HL-60 (cell line): ENCODE data around the gene TMEM106C.

ENCODE experiments used
- DNase-seq, 2 experiments: peaks; one replicate each; pipeline ENCODE4 v3.0.0-alpha.2; 2010 to 2020; ENCODE audit warnings: low read depth in 1 of 2, low spot score in 1 of 2
- H3K27ac ChIP-seq: fragments of 250-450 bp; sonication (Bioruptor Pico); replicated peaks from 2 replicates; pipeline ENCODE4 v1.5.1; 2020; ENCODE audit warnings: mild to moderate bottlenecking, moderate library complexity
- H3K27me3 ChIP-seq: fragments of 250-450 bp; sonication (Bioruptor Pico); 2 replicates; pipeline ENCODE4 v1.5.1; 2021; ENCODE audit warnings: mild to moderate bottlenecking, moderate library complexity; ENCODE audit not compliant: insufficient read depth, poor library complexity, severe bottlenecking
- H3K4me3 ChIP-seq: replicated peaks from 2 replicates; pipeline ENCODE4 v1.5.1; 2011; ENCODE audit warnings: mild to moderate bottlenecking, control low read depth, low read length; ENCODE audit not compliant: insufficient read depth
- GABPA ChIP-seq: IDR thresholded peaks from 2 replicates; pipeline ENCODE4 v1.6.1; 2012; ENCODE audit warnings: low read depth
- POLR2AphosphoS5 ChIP-seq: IDR thresholded peaks from 2 replicates; pipeline ENCODE4 v1.6.1; 2012; ENCODE audit warnings: low read depth
- SPI1 ChIP-seq: IDR thresholded peaks from 2 replicates; pipeline ENCODE4 v1.6.1; 2012; ENCODE audit warnings: low read depth, mild to moderate bottlenecking, borderline replicate concordance
- TF ChIP-seq, protein P1 (sequence below): IDR thresholded peaks from one replicate; pipeline ENCODE4 v1.5.1; 2011; ENCODE audit warnings: low read length, control low read depth, inconsistent platforms; ENCODE audit not compliant: insufficient read depth
- TF ChIP-seq, protein P2 (sequence below): IDR thresholded peaks from 2 replicates; pipeline ENCODE4 v1.6.1; 2012; ENCODE audit warnings: low read depth; ENCODE audit not compliant: insufficient replicate concordance

TMEM106C gene

DNA sequence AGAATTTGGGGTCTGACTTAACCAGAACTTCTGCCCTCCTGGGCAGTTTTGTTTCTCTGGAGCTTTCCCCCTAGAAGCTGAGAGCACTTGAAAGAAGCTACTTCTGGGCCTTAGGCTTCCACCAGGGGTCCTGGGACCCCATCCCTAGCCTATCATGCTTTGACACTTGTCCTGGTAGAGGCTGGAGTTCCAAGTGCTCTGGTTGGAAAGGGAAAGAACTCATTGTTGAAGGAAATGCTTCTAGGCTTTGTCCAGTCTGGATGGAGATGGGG, 42.3 kb downstream of the TMEM106C start:
- Histone ChIP-seq H3K27me3 (peaks cover 80% of the 10 kb centered on the region), H3K4me3 (no peak overlapping the region), H3K27ac (no peak overlapping the region)
- TF ChIP-seq, protein P1, sequence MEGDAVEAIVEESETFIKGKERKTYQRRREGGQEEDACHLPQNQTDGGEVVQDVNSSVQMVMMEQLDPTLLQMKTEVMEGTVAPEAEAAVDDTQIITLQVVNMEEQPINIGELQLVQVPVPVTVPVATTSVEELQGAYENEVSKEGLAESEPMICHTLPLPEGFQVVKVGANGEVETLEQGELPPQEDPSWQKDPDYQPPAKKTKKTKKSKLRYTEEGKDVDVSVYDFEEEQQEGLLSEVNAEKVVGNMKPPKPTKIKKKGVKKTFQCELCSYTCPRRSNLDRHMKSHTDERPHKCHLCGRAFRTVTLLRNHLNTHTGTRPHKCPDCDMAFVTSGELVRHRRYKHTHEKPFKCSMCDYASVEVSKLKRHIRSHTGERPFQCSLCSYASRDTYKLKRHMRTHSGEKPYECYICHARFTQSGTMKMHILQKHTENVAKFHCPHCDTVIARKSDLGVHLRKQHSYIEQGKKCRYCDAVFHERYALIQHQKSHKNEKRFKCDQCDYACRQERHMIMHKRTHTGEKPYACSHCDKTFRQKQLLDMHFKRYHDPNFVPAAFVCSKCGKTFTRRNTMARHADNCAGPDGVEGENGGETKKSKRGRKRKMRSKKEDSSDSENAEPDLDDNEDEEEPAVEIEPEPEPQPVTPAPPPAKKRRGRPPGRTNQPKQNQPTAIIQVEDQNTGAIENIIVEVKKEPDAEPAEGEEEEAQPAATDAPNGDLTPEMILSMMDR: no peak
- TF ChIP-seq, protein P2, sequence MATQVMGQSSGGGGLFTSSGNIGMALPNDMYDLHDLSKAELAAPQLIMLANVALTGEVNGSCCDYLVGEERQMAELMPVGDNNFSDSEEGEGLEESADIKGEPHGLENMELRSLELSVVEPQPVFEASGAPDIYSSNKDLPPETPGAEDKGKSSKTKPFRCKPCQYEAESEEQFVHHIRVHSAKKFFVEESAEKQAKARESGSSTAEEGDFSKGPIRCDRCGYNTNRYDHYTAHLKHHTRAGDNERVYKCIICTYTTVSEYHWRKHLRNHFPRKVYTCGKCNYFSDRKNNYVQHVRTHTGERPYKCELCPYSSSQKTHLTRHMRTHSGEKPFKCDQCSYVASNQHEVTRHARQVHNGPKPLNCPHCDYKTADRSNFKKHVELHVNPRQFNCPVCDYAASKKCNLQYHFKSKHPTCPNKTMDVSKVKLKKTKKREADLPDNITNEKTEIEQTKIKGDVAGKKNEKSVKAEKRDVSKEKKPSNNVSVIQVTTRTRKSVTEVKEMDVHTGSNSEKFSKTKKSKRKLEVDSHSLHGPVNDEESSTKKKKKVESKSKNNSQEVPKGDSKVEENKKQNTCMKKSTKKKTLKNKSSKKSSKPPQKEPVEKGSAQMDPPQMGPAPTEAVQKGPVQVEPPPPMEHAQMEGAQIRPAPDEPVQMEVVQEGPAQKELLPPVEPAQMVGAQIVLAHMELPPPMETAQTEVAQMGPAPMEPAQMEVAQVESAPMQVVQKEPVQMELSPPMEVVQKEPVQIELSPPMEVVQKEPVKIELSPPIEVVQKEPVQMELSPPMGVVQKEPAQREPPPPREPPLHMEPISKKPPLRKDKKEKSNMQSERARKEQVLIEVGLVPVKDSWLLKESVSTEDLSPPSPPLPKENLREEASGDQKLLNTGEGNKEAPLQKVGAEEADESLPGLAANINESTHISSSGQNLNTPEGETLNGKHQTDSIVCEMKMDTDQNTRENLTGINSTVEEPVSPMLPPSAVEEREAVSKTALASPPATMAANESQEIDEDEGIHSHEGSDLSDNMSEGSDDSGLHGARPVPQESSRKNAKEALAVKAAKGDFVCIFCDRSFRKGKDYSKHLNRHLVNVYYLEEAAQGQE: no peak
- TF ChIP-seq POLR2AphosphoS5 (no peak), SPI1 (no peak), GABPA (no peak)
- DNase-seq: no peak

DNA sequence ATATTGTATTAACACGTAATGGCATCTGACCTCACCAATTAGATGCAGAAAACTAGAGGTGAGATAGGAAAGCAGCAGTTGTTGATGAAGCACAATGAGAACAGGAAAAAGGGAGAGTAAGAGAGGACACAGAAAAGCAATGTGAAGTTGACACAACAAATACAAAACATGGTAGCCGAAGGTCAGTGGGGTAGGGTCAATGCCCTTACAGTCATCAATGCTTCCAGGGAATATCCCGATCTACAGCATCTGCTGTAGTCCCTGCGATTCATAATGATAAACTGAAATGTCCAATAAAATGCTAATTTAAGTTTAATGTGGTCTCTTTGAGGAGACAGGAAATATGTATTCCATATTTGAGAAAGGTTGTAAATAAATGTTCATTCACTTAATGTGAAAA, 43.8 kb downstream of the TMEM106C start:
- TF ChIP-seq GABPA: no peak
- TF ChIP-seq, protein P2: no peak
- TF ChIP-seq, protein P1: no peak
- no peak overlapping the region for H3K27ac ChIP-seq
- DNase-seq: no peak
- H3K27me3 ChIP-seq: peaks cover 66% of the 10 kb centered on the region
- H3K4me3 ChIP-seq: no peak overlapping the region

DNA sequence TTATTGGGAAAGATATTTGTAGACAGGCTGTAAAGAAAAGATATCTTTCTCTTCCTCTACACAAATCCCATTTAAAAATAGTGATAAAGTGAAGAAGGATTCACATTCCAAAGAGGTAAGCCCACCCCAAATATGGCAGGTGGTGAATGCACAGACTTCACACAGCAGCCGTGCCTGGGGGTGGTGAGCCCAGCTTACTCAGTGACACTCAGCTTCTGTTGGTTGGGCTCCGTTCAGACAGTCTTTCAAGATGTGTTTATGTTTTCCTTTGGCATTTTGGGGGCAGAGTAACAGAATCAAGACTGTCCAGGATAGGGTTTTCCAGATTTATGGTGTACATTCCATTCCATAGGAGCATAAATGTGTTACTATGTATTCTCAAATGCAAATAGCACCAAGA, 45.0 kb downstream of the TMEM106C start:
- Histone ChIP-seq H3K27me3 (peaks cover 54% of the 10 kb centered on the region), H3K4me3 (no peak overlapping the region)
- no peak for DNase-seq

More for the DNA sequence above, 45.0 kb downstream of the TMEM106C start:
- H3K27ac ChIP-seq: no peak overlapping the region
- TF ChIP-seq, protein P1: no peak
- TF ChIP-seq GABPA (no peak), POLR2AphosphoS5 (no peak), SPI1 (no peak)
- TF ChIP-seq, protein P2: no peak
